HepG2 (cell line): Measurements from ENCODE around the gene SH2D2A. TPM values are rescaled to one million over a fixed set of nuclear protein-coding genes. Genes with fewer than 3 reads are reported as not detected.

Experiments
- ATAC-seq: fragments of 200-7000 bp; cut with Tn5 transposase; 3 replicates; pipeline ENCODE4 v1.9.1; 2020; ENCODE audit warnings: mild to moderate bottlenecking, moderate library complexity
- BruUV-seq: library from RNA; stranded (reverse); fragments of 400-500 nt; replicated peaks from 2 replicates; lab custom pipeline; 2021; lab: Mats Ljungman, UMichigan
- CTCF ChIA-PET: fragments of 300-600 bp; formaldehyde crosslinking; extraction: SDS; loops from one replicate; lab custom pipeline; 2021; ENCODE audit warnings: low total read pairs, inconsistent platforms, low intra/inter-chr PET ratio; lab: Yijun Ruan, JAX
- POLR2A ChIA-PET: fragments of 350-600 bp; sonication (Branson Sonifier 250); formaldehyde crosslinking; loops from one replicate; lab custom pipeline; 2020; ENCODE audit warnings: antibody characterized with exemption, inconsistent platforms; lab: Yijun Ruan, JAX
- DNase-seq: peaks from one replicate; pipeline ENCODE4 v3.0.0-alpha.2; 2015; ENCODE audit warnings: low spot score
- FAIRE-seq: peaks from 3 replicates; lab custom pipeline; 2011; peaks lifted over from hg19 to GRCh38; lab: Jason Lieb, UNC
- H2AFZ ChIP-seq: one replicate; pipeline ENCODE4 v1.6.1; 2011; ENCODE audit warnings: low read length, inconsistent platforms
- H3K27ac ChIP-seq: fragments of 300-600 bp; 3 replicates; pipeline ENCODE4 v1.8.0; 2011; ENCODE audit warnings: mixed run types, mild to moderate bottlenecking, mixed read lengths, low read length, inconsistent platforms; ENCODE audit not compliant: insufficient read depth; ENCODE audit errors: extremely low read length
- H3K27me3 ChIP-seq, 2 experiments: fragments of 200-600 bp in 1 of 2; 2 replicates in 1 of 2; 3 replicates in 1 of 2; pipeline versions ENCODE4 v1.6.0 to v1.8.0; 2011; ENCODE audit warnings: low read length in 2 of 2, mild to moderate bottlenecking in 2 of 2, moderate library complexity in 2 of 2, inconsistent platforms in 1 of 2; ENCODE audit not compliant: insufficient read depth in 2 of 2, control insufficient read depth in 1 of 2
- H3K36me3 ChIP-seq, 2 experiments: fragments of 200-600 bp in 1 of 2; replicated peaks in 1 of 2; 2 replicates in 1 of 2; 3 replicates in 1 of 2; pipeline versions ENCODE4 v1.5.1 to v1.8.0; 2011; ENCODE audit warnings: low read length in 2 of 2, inconsistent platforms in 1 of 2; ENCODE audit not compliant: insufficient read depth in 2 of 2, control insufficient read depth in 1 of 2
- H3K4me1 ChIP-seq: 2 replicates; pipeline ENCODE4 v1.5.1; 2012; ENCODE audit warnings: low read length, inconsistent platforms; ENCODE audit not compliant: insufficient read depth
- H3K4me2 ChIP-seq: 2 replicates; pipeline ENCODE4 v1.6.0; 2011; ENCODE audit warnings: low read depth, low read length, inconsistent platforms
- H3K4me3 ChIP-seq, 3 experiments: fragments of 200-600 bp in 1 of 3; sonication (generic), shearing (Covaris generic) in 1 of 3; replicated peaks in 1 of 3; 2 replicates each; pipeline ENCODE4 v1.5.1; 2011 to 2016; ENCODE audit warnings: low read length in 3 of 3, inconsistent platforms in 2 of 3, low read depth in 2 of 3, mild to moderate bottlenecking in 2 of 3, control low read depth in 1 of 3, mixed read lengths in 1 of 3; ENCODE audit not compliant: insufficient read depth in 1 of 3
- H3K79me2 ChIP-seq: one replicate; pipeline ENCODE4 v1.6.1; 2011; ENCODE audit warnings: low read length, inconsistent platforms; ENCODE audit not compliant: insufficient read depth
- H3K9ac ChIP-seq: 2 replicates; pipeline ENCODE4 v1.6.0; 2011; ENCODE audit warnings: mild to moderate bottlenecking, low read depth, low read length, inconsistent platforms; ENCODE audit not compliant: insufficient read depth
- H3K9me3 ChIP-seq: 2 replicates; pipeline ENCODE4 v1.5.1; 2012; ENCODE audit warnings: mild to moderate bottlenecking, low read length
- H4K20me1 ChIP-seq: 2 replicates; pipeline ENCODE4 v1.6.0; 2011; ENCODE audit warnings: inconsistent platforms, mild to moderate bottlenecking, low read length, moderate library complexity; ENCODE audit not compliant: insufficient read depth
- CBFB ChIP-seq: sonication (generic); formaldehyde crosslinking; IDR thresholded peaks from 2 replicates; pipeline ENCODE4 v1.4.0; 2020; ENCODE audit warnings: missing genetic modification reagents
- CREB1 ChIP-seq, 2 experiments: fragments of 450-650 bp in 1 of 2; IDR thresholded peaks; 2 replicates each; pipeline ENCODE4 v1.6.1; 2016 to 2017; ENCODE audit warnings: control low read depth in 1 of 2, mild to moderate bottlenecking in 1 of 2, missing compliant biosample characterization in 1 of 2, missing genetic modification characterization in 1 of 2
- DR1 ChIP-seq: sonication (generic); formaldehyde crosslinking; IDR thresholded peaks from 2 replicates; pipeline ENCODE4 v1.8.0; 2021; ENCODE audit warnings: mild to moderate bottlenecking, missing genetic modification reagents, inconsistent platforms
- HOXA3 ChIP-seq: sonication (generic); formaldehyde crosslinking; IDR thresholded peaks from 2 replicates; pipeline ENCODE4 v1.5.0; 2020; ENCODE audit warnings: missing genetic modification reagents
- KAT8 ChIP-seq: IDR thresholded peaks from 2 replicates; pipeline ENCODE4 v1.6.1; 2016; ENCODE audit warnings: missing genetic modification reagents, missing compliant biosample characterization
- KLF12 ChIP-seq: sonication (generic); formaldehyde crosslinking; IDR thresholded peaks from 2 replicates; pipeline ENCODE4 v1.4.0; 2020; ENCODE audit warnings: missing genetic modification reagents, borderline replicate concordance
- NCOA1 ChIP-seq: sonication (generic); formaldehyde crosslinking; IDR thresholded peaks from 2 replicates; pipeline ENCODE4 v1.9.0; 2021; ENCODE audit warnings: missing genetic modification reagents
- TEAD3 ChIP-seq: optimal IDR thresholded peaks from 2 replicates; pipeline ENCODE3; 2016; ENCODE audit warnings: borderline replicate concordance
- THAP11 ChIP-seq: IDR thresholded peaks from 2 replicates; pipeline ENCODE4 v1.6.1; 2016; ENCODE audit warnings: missing biosample characterization, missing genetic modification reagents
- ZBTB21 ChIP-seq: sonication (generic); formaldehyde crosslinking; IDR thresholded peaks from 2 replicates; pipeline ENCODE4 v1.4.0; 2020; ENCODE audit warnings: missing genetic modification reagents
- ZKSCAN5 ChIP-seq: sonication (generic); formaldehyde crosslinking; IDR thresholded peaks from 2 replicates; pipeline ENCODE4 v1.5.1; 2020; ENCODE audit warnings: mild to moderate bottlenecking, missing genetic modification reagents
- ZNF205 ChIP-seq: IDR thresholded peaks from 2 replicates; pipeline ENCODE4 v1.6.1; 2018; ENCODE audit warnings: missing biosample characterization, missing genetic modification reagents
- ZNF557 ChIP-seq: sonication (generic); formaldehyde crosslinking; IDR thresholded peaks from 2 replicates; pipeline ENCODE4 v1.4.0; 2020; ENCODE audit warnings: missing genetic modification reagents
- ZNF567 ChIP-seq: sonication (generic); formaldehyde crosslinking; IDR thresholded peaks from 2 replicates; pipeline ENCODE4 v1.8.1; 2023; ENCODE audit warnings: mild to moderate bottlenecking, missing genetic modification reagents, borderline replicate concordance
- ZNF660 ChIP-seq: sonication (generic); formaldehyde crosslinking; IDR thresholded peaks from 2 replicates; pipeline ENCODE4 v1.5.1; 2020; ENCODE audit warnings: mild to moderate bottlenecking, low read depth, missing genetic modification reagents, borderline replicate concordance
- WGBS: methylation state at CpG from one replicate; pipeline ENCODE4 v1.1.6; 2017; ENCODE audit warnings: low lambda C conversion rate; 5-methylcytosine and 5-hydroxymethylcytosine counted together
- in situ Hi-C: cut with HindIII; loops from 2 replicates; pipeline ENCODE4 v1.10.0; 2017; ENCODE audit warnings: low pct_unique_long_range_greater_than_20kb; ENCODE audit not compliant: extremely low pct_ligation_motif_present
- intact Hi-C: fragments of 100-400 bp; cut with micrococcal nuclease; formaldehyde crosslinking; loops from one replicate; pipeline ENCODE4 v1.10.0; 2022; ENCODE audit not compliant: unreplicated experiment
- polyA plus RNA-seq, 8 experiments: library from polyadenylated mRNA; depleted of rRNA in 3 of 8; stranded (reverse) in 7 of 8; unstranded in 1 of 8; fragments of >200 nt; fragmentation: Illumina TruSeq in 4 of 8; extraction: Trizol in 4 of 8; gene quantifications; 2 replicates each; pipeline versions ENCODE4 v1.2.1 to v1.2.3, GENCODE V29; 2011 to 2016; ENCODE audit warnings: low read depth in 4 of 8, missing spikeins in 1 of 8, mixed read lengths in 1 of 8; ENCODE audit not compliant: insufficient read depth in 1 of 8
- total RNA-seq, 5 experiments: library from RNA; depleted of rRNA; stranded (reverse); fragments of >200 nt; fragmentation: Illumina TruSeq; extraction: Trizol; gene quantifications; 2 replicates each; pipeline ENCODE4 v1.2.3, GENCODE V29; 2016; ENCODE audit warnings: low read depth in 1 of 5
- TF ChIP-seq, protein P1 (sequence below): sonication (generic); formaldehyde crosslinking; conservative IDR thresholded peaks from 2 replicates; pipeline ENCODE4 v1.5.0; 2020; ENCODE audit warnings: missing genetic modification reagents
- TF ChIP-seq, protein P2 (sequence below): sonication (generic); formaldehyde crosslinking; IDR thresholded peaks from 2 replicates; pipeline ENCODE4 v1.4.0; 2020; ENCODE audit warnings: missing genetic modification reagents, borderline replicate concordance

The SH2D2A gene
- total and polyA plus RNA-seq, 2 of the 13 experiments (the other 11 are each of a cell fraction or from before 2014, with no cell fraction given), result 0.57 to 0.73 TPM

DNA sequence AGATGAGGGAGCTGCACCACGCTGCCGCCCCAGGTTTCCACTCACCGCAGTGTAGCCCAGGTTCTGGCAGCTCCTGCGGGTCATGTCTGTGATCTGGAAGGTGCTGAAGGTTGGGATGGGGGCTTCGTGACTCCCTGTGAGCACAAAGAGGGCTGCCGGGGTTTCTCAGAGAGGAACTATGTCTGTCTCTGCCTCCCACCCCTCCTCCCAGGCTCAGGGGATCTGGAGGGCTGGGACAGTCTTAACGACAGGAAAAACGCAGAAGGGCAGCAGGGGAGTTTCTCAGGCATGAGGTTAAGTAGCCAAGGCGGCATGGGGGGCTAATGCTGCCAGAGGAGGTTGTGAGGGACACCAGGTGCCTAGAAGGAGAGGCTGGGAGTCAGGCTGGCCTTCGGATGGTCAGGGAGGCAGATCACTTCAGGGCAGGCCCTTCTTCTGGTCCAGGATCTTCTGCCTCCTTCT is 656 bp downstream of the SH2D2A start:
- no peak overlapping the region for H3K4me2 ChIP-seq

GRCh38 chr1:156815307-156815826 is 1.3 kb downstream of the SH2D2A start:
- no peak for TF ChIP-seq ZNF205 (CRISPR knock-in tag)
- TF ChIP-seq ZNF660 (CRISPR knock-in tag), result no peak
- TF ChIP-seq CREB1 (IDR thresholded peaks at IDR 0.05), result 0 out of 2 replicates have a peak, but pooled peaks have one; percentile 16
- no peak for TF ChIP-seq CREB1 (CRISPR knock-in tag; IDR thresholded peaks at IDR 0.05)
- peak; percentile 16 for TF ChIP-seq TEAD3 (CRISPR knock-in tag)
- no peak for TF ChIP-seq DR1 (CRISPR knock-in tag)
- TF ChIP-seq ZNF567 (CRISPR knock-in tag), result no peak
- TF ChIP-seq, protein P1, sequence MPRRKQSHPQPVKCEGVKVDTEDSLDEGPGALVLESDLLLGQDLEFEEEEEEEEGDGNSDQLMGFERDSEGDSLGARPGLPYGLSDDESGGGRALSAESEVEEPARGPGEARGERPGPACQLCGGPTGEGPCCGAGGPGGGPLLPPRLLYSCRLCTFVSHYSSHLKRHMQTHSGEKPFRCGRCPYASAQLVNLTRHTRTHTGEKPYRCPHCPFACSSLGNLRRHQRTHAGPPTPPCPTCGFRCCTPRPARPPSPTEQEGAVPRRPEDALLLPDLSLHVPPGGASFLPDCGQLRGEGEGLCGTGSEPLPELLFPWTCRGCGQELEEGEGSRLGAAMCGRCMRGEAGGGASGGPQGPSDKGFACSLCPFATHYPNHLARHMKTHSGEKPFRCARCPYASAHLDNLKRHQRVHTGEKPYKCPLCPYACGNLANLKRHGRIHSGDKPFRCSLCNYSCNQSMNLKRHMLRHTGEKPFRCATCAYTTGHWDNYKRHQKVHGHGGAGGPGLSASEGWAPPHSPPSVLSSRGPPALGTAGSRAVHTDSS, result no peak
- TF ChIP-seq CBFB (CRISPR knock-in tag), result no peak
- TF ChIP-seq NCOA1 (CRISPR knock-in tag), result no peak
- no peak for TF ChIP-seq ZKSCAN5 (CRISPR knock-in tag)
- TF ChIP-seq, protein P2, sequence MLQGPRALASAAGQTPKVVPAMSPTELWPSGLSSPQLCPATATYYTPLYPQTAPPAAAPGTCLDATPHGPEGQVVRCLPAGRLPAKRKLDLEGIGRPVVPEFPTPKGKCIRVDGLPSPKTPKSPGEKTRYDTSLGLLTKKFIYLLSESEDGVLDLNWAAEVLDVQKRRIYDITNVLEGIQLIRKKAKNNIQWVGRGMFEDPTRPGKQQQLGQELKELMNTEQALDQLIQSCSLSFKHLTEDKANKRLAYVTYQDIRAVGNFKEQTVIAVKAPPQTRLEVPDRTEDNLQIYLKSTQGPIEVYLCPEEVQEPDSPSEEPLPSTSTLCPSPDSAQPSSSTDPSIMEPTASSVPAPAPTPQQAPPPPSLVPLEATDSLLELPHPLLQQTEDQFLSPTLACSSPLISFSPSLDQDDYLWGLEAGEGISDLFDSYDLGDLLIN (CRISPR knock-in tag), result no peak
- TF ChIP-seq KLF12 (CRISPR knock-in tag), result no peak
- no peak for TF ChIP-seq THAP11 (CRISPR knock-in tag)
- peak; percentile 87 for TF ChIP-seq ZBTB21
- 0 out of 2 replicates have a peak, but pooled peaks have one; percentile 10 for TF ChIP-seq HOXA3 (CRISPR knock-in tag)
- no peak for TF ChIP-seq ZNF557 (CRISPR knock-in tag)
- H3K4me2 ChIP-seq, result peak overlapping the region; percentile 13; the same call in 1 of the 2 replicates
- no peak overlapping the region for H3K9ac ChIP-seq
- no peaks in the 10 kb centered on the region for H3K36me3 ChIP-seq
- ATAC-seq, result peak; percentile 56
- H3K9me3 ChIP-seq, result no peaks in the 10 kb centered on the region
- no peak for DNase-seq
- peaks cover 9 to 27% of the 10 kb centered on the region in 2 experiments; a peak in 4 of 5 replicates for H3K27me3 ChIP-seq
- no peak overlapping the region for H3K27ac ChIP-seq
- no peak overlapping the region for H3K4me3 ChIP-seq
- H4K20me1 ChIP-seq, result no peaks in the 10 kb centered on the region
- CTCF ChIA-PET, result no interaction called here
- POLR2A ChIA-PET, result no interaction called here
- no TSS peak for BruUV-seq
- no peak overlapping the region for H2AFZ ChIP-seq
- intact Hi-C loops (no loop called here), in situ Hi-C loops (no loop called here)
- H3K4me1 ChIP-seq, result peaks cover 33% of the 10 kb centered on the region
- WGBS, result 10% methylated on average over 4 of the region's 5 CpGs
- no peaks in the 10 kb centered on the region for H3K79me2 ChIP-seq
- no peak for FAIRE-seq

More for the DNA sequence above, 656 bp downstream of the SH2D2A start:
- H3K79me2 ChIP-seq, result no peaks in the 10 kb centered on the region
- in situ Hi-C loops (no loop called here), intact Hi-C loops (no loop called here)
- ATAC-seq (no peak), DNase-seq (no peak), FAIRE-seq (no peak)
- no peaks in the 10 kb centered on the region for H3K36me3 ChIP-seq
- no peak overlapping the region for H2AFZ ChIP-seq
- no peak overlapping the region for H3K4me3 ChIP-seq
- POLR2A ChIA-PET, result no interaction called here
- no TSS peak for BruUV-seq
- H4K20me1 ChIP-seq, result no peaks in the 10 kb centered on the region
- H3K27ac ChIP-seq, result no peak overlapping the region
- CTCF ChIA-PET, result no interaction called here
- WGBS, result 16% methylated on average over 4 of the region's 10 CpGs
- TF ChIP-seq KAT8 (CRISPR knock-in tag), result no peak
- TF ChIP-seq, all 625 proteins: peak for 0
- Histone ChIP-seq H3K27me3 (peaks cover 9 to 27% of the 10 kb centered on the region in 2 experiments; a peak in 4 of 5 replicates), H3K4me1 (peaks cover 33% of the 10 kb centered on the region), H3K9me3 (no peaks in the 10 kb centered on the region), H3K9ac (no peak overlapping the region)
